GM12872 (cell line): ENCODE data around the gene POT1.

Source experiments
- TF ChIP-seq, protein P1 (sequence below): IDR thresholded peaks from 3 replicates; pipeline ENCODE4 v1.5.1; 2011; ENCODE audit warnings: low read depth, mild to moderate bottlenecking, low read length, moderate library complexity; ENCODE audit not compliant: insufficient read depth

The POT1 gene

DNA sequence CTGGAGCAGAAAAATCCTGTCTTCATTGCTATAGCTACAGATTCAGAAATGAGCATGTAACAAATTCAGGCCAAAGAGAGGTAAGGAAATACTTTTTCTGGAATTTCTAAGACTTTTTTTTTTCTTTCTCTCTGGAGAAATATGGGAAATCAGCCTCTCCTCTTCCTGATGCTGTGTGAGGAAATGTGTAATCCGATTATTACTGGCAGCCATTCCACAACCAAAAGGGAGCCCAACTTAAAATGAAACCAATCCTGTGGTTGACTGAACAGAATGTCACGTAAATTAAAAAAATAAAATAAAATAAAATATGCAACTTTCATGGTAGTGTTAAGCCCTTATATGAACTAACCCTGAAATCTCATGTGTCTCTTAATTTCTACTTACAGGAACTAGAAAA, 10.7 kb upstream of the POT1 start:
- TF ChIP-seq, protein P1, sequence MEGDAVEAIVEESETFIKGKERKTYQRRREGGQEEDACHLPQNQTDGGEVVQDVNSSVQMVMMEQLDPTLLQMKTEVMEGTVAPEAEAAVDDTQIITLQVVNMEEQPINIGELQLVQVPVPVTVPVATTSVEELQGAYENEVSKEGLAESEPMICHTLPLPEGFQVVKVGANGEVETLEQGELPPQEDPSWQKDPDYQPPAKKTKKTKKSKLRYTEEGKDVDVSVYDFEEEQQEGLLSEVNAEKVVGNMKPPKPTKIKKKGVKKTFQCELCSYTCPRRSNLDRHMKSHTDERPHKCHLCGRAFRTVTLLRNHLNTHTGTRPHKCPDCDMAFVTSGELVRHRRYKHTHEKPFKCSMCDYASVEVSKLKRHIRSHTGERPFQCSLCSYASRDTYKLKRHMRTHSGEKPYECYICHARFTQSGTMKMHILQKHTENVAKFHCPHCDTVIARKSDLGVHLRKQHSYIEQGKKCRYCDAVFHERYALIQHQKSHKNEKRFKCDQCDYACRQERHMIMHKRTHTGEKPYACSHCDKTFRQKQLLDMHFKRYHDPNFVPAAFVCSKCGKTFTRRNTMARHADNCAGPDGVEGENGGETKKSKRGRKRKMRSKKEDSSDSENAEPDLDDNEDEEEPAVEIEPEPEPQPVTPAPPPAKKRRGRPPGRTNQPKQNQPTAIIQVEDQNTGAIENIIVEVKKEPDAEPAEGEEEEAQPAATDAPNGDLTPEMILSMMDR, result no peak

DNA sequence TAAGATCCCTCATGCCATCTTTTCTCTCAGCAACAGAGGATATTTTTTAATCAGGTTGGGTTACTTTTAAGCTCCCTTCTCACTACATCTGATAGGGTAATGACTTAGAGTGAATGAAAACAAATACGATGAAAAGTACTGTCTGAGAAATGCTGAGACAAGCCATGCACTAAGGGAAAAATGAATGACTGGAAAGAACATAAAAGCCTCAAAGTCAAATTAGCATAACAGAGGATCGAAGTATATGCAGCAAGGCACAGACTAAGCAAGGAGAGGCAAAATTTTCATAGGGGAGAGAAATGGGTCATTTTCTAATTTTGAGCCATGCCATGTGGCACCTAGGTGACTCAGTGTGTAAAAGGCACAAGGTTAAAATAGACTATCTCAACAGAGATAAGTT, 8.5 kb upstream of the POT1 start:
- TF ChIP-seq, protein P1, result no peak

DNA sequence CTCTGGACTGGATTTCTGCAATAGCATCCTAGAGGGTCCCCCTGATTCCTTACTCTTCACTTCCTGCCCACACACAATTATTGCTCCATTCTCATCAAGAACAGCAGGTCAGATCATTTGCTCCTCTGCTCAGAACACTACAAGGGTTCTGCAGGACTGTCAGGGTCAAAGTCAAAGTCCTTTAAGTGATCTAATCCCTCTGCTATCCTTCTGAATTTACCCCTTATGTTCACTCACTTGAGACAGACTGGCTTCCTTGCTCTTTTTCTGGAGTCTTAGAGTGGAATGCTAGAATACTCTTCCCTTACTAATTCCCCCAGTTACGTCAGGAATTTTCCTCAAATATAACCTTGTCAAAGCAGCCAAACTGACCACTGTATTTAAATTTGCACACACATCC, 7.5 kb upstream of the POT1 start:
- TF ChIP-seq, protein P1, result no peak

DNA sequence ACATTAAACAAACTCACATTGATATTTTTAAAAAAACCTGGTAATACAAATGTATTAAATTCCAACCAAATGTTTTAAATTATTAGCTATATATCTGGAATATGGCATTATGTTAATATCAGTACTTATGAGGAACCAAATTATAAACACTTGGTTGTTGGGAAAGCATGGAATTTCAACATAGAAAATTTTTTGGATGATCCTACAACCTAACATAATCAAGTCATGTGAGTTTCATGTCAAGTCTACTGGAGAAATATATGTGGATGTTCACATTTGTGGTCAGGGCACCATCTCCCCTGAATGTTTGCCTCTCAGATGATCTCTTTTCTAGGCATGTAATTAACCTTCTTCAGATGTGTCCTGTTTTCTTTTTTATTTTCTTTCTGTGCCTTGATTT, 5.2 kb upstream of the POT1 start:
- TF ChIP-seq, protein P1, result no peak

DNA sequence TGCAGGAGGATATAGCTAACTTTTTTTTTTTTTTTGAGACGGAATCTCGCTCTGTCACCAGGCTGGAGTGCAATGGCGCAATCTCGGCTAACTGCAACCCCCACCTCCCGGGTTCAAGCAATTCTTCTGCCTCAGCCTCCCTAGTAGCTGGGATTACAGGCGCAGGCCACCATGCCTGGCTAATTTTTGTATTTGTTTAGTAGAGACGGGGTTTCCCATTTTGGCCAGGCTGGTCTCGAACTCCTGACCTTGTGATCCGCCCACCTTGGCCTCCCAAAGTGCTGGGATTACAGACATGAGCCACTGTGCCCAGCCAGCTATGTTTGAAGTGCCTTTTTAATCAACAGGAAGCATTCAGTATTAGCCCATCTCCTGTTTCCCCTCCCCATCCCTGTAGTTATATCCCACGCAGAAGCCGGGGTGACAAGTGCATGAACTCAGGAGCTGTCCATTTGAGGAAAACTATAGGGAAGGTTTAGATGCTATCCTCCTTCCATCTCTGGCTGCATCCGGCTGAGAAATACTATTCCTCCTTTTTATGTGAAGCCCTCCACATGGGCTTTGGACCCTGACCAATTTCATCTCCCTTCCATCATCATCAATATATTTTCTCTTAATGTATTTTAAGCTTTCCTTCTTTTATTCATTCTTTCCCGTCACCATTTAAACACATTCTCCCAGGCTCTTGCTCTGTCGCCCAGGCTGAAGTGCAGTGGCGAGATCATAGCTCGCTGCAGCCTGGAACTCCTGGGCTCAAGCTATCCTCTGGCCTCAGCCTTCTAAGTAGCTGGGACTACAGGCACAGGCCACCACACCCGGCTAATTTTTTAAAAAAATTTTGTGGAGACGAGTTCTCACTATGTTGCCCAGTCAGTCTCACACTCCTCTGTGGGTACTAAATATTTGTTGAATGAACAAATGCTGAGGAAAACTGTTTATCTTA, 1.3 kb upstream of the POT1 start:
- TF ChIP-seq, protein P1, result no peak

DNA sequence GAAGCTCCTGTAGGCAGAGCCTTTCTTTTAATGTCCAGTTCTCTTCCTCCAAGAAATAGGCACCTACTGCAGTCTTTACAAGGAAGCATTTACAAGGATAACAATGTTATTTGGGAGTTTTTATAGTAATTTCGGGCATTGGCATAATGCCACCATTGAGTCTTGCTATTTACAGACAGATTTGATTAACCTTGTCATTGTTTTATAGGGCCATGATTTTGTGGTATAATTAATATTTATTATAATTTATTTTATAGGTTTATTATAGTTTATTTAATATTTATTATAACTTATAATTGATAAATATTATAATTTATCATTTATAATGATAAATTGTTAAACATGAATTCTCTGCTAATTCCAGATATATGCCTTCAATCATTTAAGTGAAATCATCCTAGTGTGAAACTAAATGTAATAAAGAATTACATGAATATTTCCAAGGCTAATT, 573 bp upstream of the POT1 start:
- TF ChIP-seq, protein P1, result no peak

DNA sequence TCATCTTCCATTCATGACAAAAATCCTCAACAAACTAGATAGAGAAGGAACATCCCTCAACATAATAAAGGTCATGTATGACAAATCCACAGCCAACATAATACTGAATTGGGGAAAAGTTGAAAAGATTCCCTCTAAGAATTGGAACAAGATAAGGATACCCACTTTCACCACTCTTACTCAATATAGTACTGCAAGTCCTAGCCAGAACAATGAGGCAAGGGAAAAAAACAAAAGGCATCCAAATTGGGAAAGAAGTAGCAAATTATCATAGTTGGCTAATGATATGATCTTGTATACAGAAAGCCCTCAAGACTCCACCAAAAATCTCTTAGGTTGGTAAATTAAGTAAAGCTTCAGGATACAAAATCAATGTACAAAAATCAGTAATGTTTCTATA, 4.7 kb downstream of the POT1 start:
- TF ChIP-seq, protein P1, result no peak
